Activated CD4-positive, alpha-beta T cell treated with anti-CD3 and anti-CD28 coated beads for 24 hours (primary cell): ENCODE measurements around the gene SURF1.
A peak's percentile ranks its signal among the peaks of the same experiment; 100 is the strongest.

Source experiments
- DNase-seq, 2 donors: peaks; one replicate each; pipeline ENCODE4 v3.0.0-alpha.2; 2020; ENCODE audit warnings: low read depth in 2 of 2

Gene SURF1

GRCh38 chr9:133362359-133363044, 6.2 kb upstream of the SURF1 start:
- no peak for DNase-seq

DNA sequence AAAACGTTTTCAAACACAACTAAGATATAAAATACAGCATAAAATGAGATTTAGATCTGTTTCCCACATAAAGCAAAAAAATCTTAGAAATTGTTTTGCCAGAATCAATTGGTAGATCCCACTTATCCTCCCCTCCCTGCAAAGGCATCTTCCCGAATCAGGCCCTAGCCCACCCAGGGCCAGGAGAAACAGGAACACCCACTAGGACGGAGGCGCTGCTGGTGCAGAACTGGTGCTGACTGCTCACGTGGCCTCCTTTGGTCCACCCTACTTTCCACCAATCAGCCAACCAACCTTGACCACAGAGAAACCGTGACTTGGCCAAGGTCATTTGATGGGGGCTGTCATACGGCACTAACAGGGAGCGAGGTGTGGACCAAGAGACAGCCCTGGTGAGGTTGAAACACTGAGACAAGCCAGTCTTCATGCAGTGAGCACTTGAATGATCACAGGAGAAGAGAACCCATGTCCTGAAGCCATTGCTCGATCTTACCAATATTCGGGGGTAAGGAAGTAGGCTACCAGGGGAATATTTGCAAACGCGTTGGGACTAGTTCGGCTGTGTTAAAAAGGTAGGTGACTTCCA, 5.3 kb upstream of the SURF1 start:
- no peak for DNase-seq

DNA sequence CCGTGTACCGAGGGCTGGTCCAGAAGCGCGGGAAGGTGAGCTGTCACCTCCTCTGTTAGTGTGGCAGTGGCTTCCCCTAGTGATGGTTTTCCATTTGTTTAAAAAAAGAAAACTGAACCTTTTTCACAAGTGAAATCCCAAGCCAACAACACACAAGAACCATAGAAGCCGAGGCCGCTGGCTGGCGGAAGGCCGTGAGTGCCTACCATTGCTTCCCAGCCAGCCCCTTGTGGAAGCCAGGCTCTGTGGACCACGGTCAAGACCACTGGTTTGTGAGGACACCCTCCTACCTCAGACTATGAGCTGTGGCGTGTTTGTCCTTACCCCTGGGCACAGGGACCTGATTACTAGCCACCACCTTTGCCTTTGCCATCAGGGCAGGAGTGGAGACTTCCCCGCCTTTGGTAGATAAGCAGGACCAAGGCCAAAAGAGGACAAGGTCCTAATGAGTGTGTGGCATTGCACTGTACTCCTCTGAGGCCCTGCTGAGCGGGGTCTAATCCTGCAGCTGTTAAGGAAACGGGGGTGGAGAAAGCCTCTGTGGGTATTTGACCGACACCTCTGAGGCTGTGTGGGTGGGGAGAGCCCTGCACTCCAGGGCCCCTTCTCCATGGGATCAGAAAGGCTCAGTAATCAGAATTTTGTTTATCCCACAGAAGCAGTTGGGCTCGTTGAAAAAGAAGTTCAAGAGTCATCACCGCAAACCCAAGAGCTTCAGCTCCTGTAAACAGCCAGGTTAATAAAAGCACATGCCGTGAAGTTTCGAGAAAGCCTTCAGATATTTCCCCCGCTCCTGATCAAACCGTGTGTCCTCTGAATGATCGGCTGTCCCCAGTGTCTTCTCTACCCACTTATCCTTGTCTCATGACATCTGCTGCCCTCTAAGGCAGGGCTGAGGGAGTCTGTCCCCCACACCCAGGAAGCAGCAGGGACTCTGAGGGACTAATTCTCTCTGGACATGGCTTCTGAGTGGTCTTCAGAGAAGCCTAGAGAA, 4.4 kb upstream of the SURF1 start:
- no peak for DNase-seq

GRCh38 chr9:133359399-133360175, 3.3 kb upstream of the SURF1 start:
- DNase-seq = no peak

DNA sequence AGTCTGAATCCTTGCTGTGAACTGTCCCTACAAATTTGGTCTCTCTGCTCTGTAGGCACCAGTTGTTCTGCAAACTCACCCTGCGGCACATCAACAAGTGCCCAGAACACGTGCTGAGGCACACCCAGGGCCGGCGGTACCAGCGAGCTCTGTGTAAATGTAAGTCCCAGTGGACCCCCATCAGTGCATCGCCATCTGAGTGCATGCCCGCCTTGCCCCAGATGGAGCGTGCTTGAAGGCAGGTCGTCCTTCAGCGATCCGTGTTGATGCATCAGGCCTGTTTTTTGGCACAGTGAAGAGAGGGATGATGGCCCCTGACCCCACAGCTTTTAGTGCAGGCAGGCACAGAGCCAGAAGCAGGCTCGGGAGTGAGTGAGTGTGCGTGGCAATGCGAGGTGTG, 1.4 kb upstream of the SURF1 start:
- no peak for DNase-seq

DNA sequence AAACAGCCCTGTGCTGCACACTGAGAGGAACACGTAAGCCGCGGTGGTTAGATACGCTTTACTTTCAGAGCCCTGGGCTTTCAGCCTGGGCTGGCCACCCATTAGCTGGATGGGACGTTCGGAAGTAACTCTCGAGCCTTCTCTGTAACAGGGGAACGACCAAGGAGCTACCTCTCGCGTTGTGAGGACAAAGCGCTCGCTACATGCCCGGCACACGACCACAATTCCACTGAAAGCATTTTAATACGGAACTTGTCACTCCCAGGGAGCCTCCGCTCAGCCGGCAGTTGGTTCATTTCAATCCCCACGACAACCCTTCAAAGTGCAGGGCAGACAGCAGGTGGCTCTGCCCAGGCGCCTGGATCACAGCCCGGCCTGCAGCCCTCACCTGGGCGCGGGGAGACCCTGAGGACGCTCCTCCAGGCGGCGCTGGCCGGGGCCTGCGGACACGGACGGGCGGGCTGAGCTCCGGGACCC, 368 bp downstream of the SURF1 start:
- no peak for DNase-seq

GRCh38 chr9:133354766-133355165, 1.5 kb downstream of the SURF1 start:
- no peak for DNase-seq

- no peak for DNase-seq
Observed at GRCh38 chr9:133353548-133353947, 2.7 kb downstream of the SURF1 start.

GRCh38 chr9:133352635-133353340, 3.5 kb downstream of the SURF1 start:
- no peak for DNase-seq

GRCh38 chr9:133351908-133352634, 4.2 kb downstream of the SURF1 start:
- DNase-seq = no peak

DNA sequence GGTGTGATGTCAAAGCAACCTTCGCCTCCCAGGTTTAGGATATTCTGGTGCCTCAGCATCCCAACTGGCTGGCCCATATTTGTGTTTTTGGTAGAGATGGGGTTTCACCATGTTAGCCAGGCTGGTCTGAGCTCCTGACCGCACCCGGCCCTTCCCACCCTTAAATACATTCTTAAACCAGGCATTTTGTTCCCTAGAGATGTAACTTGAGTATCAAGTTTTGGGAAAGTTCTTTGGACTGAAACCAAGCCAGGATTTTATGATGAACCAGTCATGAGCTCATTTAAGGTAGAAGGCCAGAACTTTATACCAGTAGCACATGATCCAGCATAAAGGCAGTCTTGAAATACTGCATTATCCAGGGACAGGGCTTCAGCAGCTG, 4.8 kb downstream of the SURF1 start:
- no peak for DNase-seq

GRCh38 chr9:133349965-133350616, 6.2 kb downstream of the SURF1 start:
- no peak for DNase-seq

GRCh38 chr9:133348718-133349573, 7.3 kb downstream of the SURF1 start:
- no peak for DNase-seq

GRCh38 chr9:133347985-133348717, 8.1 kb downstream of the SURF1 start, which contains the start of the genes MED22 and RPL7A:
TSS of gene MED22 (minus strand) at chr9:133348131. CDS start at chr9:133346662, 1,469 bp downstream.
TSS of gene RPL7A (plus strand) at chr9:133348218. CDS start at chr9:133348244, 26 bp downstream.
- peak; percentile 88 to 94 for DNase-seq

- no peak for DNase-seq
Observed at GRCh38 chr9:133347515-133347984, 8.7 kb downstream of the SURF1 start.

- DNase-seq = no peak
Observed at GRCh38 chr9:133346021-133346785, 10.1 kb downstream of the SURF1 start.

- DNase-seq = no peak
Observed at GRCh38 chr9:133345596-133345995, 10.7 kb downstream of the SURF1 start.
